HG02588 (cell line): ENCODE results near the gene PLK3.

Experiments used
- ATAC-seq: cut with Tn5 transposase; IDR thresholded peaks from one replicate; pipeline ENCODE4 v1.9.1; 2021; ENCODE audit warnings: mild to moderate bottlenecking, moderate library complexity; ENCODE audit not compliant: unreplicated experiment

PLK3 gene

GRCh38 chr1:44849575-44850132, 49.5 kb downstream of the PLK3 start:
- no peak for ATAC-seq

GRCh38 chr1:44851308-44851707, 51.1 kb downstream of the PLK3 start:
- no peak for ATAC-seq

- ATAC-seq, result no peak
Measured at GRCh38 chr1:44853201-44853600, 53.0 kb downstream of the PLK3 start.

- no peak for ATAC-seq
Measured at GRCh38 chr1:44854970-44855369, 54.8 kb downstream of the PLK3 start.
